GM23338 (cell line): ENCODE measurements around the gene ZNF516. TPM values are rescaled to one million over a fixed set of nuclear protein-coding genes. Genes with fewer than 3 reads are reported as not detected.

Source experiments
- ATAC-seq: fragments of 200-7000 bp; cut with Tn5 transposase; 3 replicates; pipeline ENCODE4 v1.9.1; 2020
- DNase-seq: peaks from one replicate; pipeline ENCODE4 v3.0.0-alpha.2; 2015; ENCODE audit warnings: low spot score
- H2AFZ ChIP-seq: fragments of 200-600 bp; sonication (generic); 2 replicates; pipeline ENCODE4 v1.8.0; 2016; ENCODE audit warnings: antibody characterized with exemption, mild to moderate bottlenecking, moderate library complexity
- H3F3A ChIP-seq: fragments of 200-600 bp; sonication (generic); replicated peaks from 2 replicates; pipeline ENCODE4 v1.8.0; 2017; ENCODE audit warnings: antibody characterized with exemption, mixed run types, low read depth
- H3K27ac ChIP-seq: fragments of 200-600 bp; sonication (generic); 2 replicates; pipeline ENCODE4 v1.6.1; 2016; ENCODE audit warnings: low read depth
- H3K27me3 ChIP-seq: fragments of 200-600 bp; sonication (generic); 2 replicates; pipeline ENCODE4 v1.8.0; 2016; ENCODE audit warnings: mild to moderate bottlenecking, mixed run types, moderate library complexity; ENCODE audit not compliant: insufficient read depth
- H3K36me3 ChIP-seq: fragments of 200-600 bp; sonication (generic); 2 replicates; pipeline ENCODE4 v1.8.0; 2016; ENCODE audit warnings: mild to moderate bottlenecking; ENCODE audit not compliant: insufficient read depth
- H3K4me1 ChIP-seq: fragments of 200-600 bp; sonication (generic); 2 replicates; pipeline ENCODE4 v1.8.0; 2016; ENCODE audit warnings: mild to moderate bottlenecking, moderate library complexity; ENCODE audit not compliant: insufficient read depth
- H3K4me2 ChIP-seq: fragments of 200-600 bp; sonication (generic); 2 replicates; pipeline ENCODE4 v1.7.1; 2017; ENCODE audit warnings: mixed run types
- H3K4me3 ChIP-seq: fragments of 200-600 bp; sonication (generic); 2 replicates; pipeline ENCODE4 v1.6.1; 2016; ENCODE audit warnings: mixed run types
- H3K79me2 ChIP-seq: fragments of 200-600 bp; sonication (generic); replicated peaks from 2 replicates; pipeline ENCODE4 v1.8.0; 2017; ENCODE audit warnings: mild to moderate bottlenecking; ENCODE audit not compliant: insufficient read depth
- H3K9me2 ChIP-seq: fragments of 200-600 bp; sonication (generic); 2 replicates; pipeline ENCODE4 v1.8.0; 2017; ENCODE audit not compliant: insufficient read depth
- H4K20me1 ChIP-seq: fragments of 200-600 bp; sonication (generic); replicated peaks from 2 replicates; pipeline ENCODE4 v1.8.0; 2017; ENCODE audit warnings: mild to moderate bottlenecking; ENCODE audit not compliant: insufficient read depth
- H3K27ac Mint-ChIP-seq: 2 replicates; pipeline ENCODE4 v1.8.0; 2020; ENCODE audit warnings: inconsistent platforms, mild to moderate bottlenecking, moderate library complexity, mixed read lengths
- H3K27me3 Mint-ChIP-seq: 3 replicates; pipeline ENCODE4 v1.8.0; 2022; ENCODE audit warnings: low read depth, mild to moderate bottlenecking, moderate library complexity, mixed read lengths, inconsistent platforms; ENCODE audit not compliant: insufficient read depth, poor library complexity
- H3K36me3 Mint-ChIP-seq: 3 replicates; pipeline ENCODE4 v1.8.0; 2021; ENCODE audit warnings: low read depth, mild to moderate bottlenecking, inconsistent platforms, moderate library complexity, mixed read lengths
- H3K4me1 Mint-ChIP-seq: 3 replicates; pipeline ENCODE4 v1.8.0; 2020; ENCODE audit warnings: mild to moderate bottlenecking, inconsistent platforms, mixed read lengths
- H3K4me3 Mint-ChIP-seq: 3 replicates; pipeline ENCODE4 v1.8.0; 2021; ENCODE audit warnings: moderate library complexity, mild to moderate bottlenecking, inconsistent platforms, mixed read lengths
- H3K9me3 Mint-ChIP-seq: 3 replicates; pipeline ENCODE4 v1.8.0; 2020; ENCODE audit warnings: moderate library complexity, mild to moderate bottlenecking, inconsistent platforms, mixed read lengths
- CREB1 ChIP-seq: fragments of 250-450 bp; sonication (Bioruptor Pico); IDR thresholded peaks from 2 replicates; pipeline ENCODE4 v1.5.0; 2020; ENCODE audit warnings: low read depth, mild to moderate bottlenecking, moderate library complexity
- EZH2 ChIP-seq: fragments of 200-600 bp; sonication (generic); IDR thresholded peaks from one replicate; pipeline ENCODE4 v1.8.0; 2017; ENCODE audit warnings: antibody characterized with exemption, mild to moderate bottlenecking, low read depth; ENCODE audit not compliant: unreplicated experiment
- EZH2phosphoT487 ChIP-seq: fragments of 200-600 bp; sonication (generic); IDR thresholded peaks from one replicate; pipeline ENCODE4 v1.8.1; 2018; ENCODE audit warnings: antibody characterized with exemption; ENCODE audit not compliant: unreplicated experiment
- JUNB ChIP-seq: IDR thresholded peaks from one replicate; pipeline ENCODE4 v1.6.1; 2016; ENCODE audit warnings: antibody characterized with exemption; ENCODE audit not compliant: unreplicated experiment
- NANOG ChIP-seq: IDR thresholded peaks from 2 replicates; pipeline ENCODE4 v1.6.1; 2016; ENCODE audit warnings: antibody characterized with exemption, borderline replicate concordance
- POLR2AphosphoS5 ChIP-seq: IDR thresholded peaks from 2 replicates; pipeline ENCODE4 v1.6.1; 2016; ENCODE audit warnings: antibody characterized with exemption, low read depth
- STAT1 ChIP-seq: IDR thresholded peaks from one replicate; pipeline ENCODE4 v1.6.1; 2016; ENCODE audit warnings: antibody characterized with exemption; ENCODE audit not compliant: unreplicated experiment
- ZNF114 ChIP-seq: fragments of 250-450 bp; sonication (Bioruptor Pico); IDR thresholded peaks from 2 replicates; pipeline ENCODE4 v1.5.0; 2020; ENCODE audit warnings: mild to moderate bottlenecking, moderate library complexity
- ZNF331 ChIP-seq: fragments of 250-450 bp; sonication (Bioruptor Pico); IDR thresholded peaks from 2 replicates; pipeline ENCODE4 v1.5.0; 2020; ENCODE audit warnings: low read depth, mild to moderate bottlenecking, moderate library complexity
- polyA plus RNA-seq: library from polyadenylated mRNA; unstranded; fragments of >200 nt; fragmentation: Nextera tagmentation; extraction: Ambion mirVana; gene quantifications from 2 replicates; pipeline ENCODE4 v1.2.1, GENCODE V29; 2016
- total RNA-seq: library from RNA; depleted of rRNA; stranded (reverse); fragments of >200 nt; shearing (Covaris generic); gene quantifications from 2 replicates; pipeline ENCODE4 v1.2.3, GENCODE V29; 2014
- TF ChIP-seq, protein P1 (sequence below): IDR thresholded peaks from 2 replicates; pipeline ENCODE4 v1.6.1; 2016; ENCODE audit warnings: antibody characterized with exemption
- TF ChIP-seq, protein P2 (sequence below), 2 experiments: fragments of 200-600 bp in 1 of 2; sonication (generic) in 1 of 2; conservative IDR thresholded peaks; 2 replicates each; pipeline versions ENCODE4 v1.5.1 to v1.6.1; 2016 to 2017; ENCODE audit warnings: antibody characterized with exemption in 2 of 2, low read depth in 2 of 2, mild to moderate bottlenecking in 2 of 2, moderate library complexity in 1 of 2
- TF ChIP-seq, protein P3 (sequence below): IDR thresholded peaks from one replicate; pipeline ENCODE4 v1.6.1; 2018; ENCODE audit warnings: antibody characterized with exemption; ENCODE audit not compliant: unreplicated experiment

ZNF516 gene
- total and polyA plus RNA-seq, 2 experiments from 2014 or later, result 11.9 to 24.2 TPM

DNA sequence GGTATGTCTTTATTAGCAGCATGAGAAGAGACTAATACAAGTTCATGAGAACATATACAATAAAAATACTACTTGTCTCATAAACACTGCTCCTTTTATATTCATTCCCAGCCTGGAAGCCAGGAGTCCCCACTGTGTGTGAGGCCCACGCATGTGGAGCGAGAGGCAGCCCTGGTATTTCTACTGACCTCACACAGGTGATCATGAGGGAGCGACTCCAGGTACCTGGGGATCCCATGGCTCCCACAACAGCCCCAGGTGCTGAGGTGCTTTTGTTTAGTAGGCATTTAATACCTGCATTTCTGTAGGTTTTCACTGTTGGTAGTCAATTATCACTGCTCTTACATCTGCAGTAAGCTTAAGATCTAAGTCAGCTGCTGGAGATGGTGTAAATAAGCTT is 75.2 kb downstream of the ZNF516 start:
- no peaks in the 10 kb centered on the region for H3F3A ChIP-seq
- Mint-ChIP-seq H3K36me3 (no peaks in the 10 kb centered on the region), H3K4me1 (peaks cover 29% of the 10 kb centered on the region), H3K27ac (no peak overlapping the region), H3K4me3 (no peak overlapping the region), H3K9me3 (no peaks in the 10 kb centered on the region), H3K27me3 (peaks cover 5% of the 10 kb centered on the region)
- no peaks in the 10 kb centered on the region for H3K4me1 ChIP-seq
- TF ChIP-seq CREB1 (no peak), ZNF331 (CRISPR knock-in tag) (no peak), EZH2 (no peak), ZNF114 (CRISPR knock-in tag) (no peak)
- TF ChIP-seq, protein P1, sequence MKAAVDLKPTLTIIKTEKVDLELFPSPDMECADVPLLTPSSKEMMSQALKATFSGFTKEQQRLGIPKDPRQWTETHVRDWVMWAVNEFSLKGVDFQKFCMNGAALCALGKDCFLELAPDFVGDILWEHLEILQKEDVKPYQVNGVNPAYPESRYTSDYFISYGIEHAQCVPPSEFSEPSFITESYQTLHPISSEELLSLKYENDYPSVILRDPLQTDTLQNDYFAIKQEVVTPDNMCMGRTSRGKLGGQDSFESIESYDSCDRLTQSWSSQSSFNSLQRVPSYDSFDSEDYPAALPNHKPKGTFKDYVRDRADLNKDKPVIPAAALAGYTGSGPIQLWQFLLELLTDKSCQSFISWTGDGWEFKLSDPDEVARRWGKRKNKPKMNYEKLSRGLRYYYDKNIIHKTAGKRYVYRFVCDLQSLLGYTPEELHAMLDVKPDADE, result no peak
- ATAC-seq (peak; percentile 61), DNase-seq (no peak)
- no peaks in the 10 kb centered on the region for H3K9me2 ChIP-seq
- no peak overlapping the region for H3K4me2 ChIP-seq
- no peak overlapping the region for H3K4me3 ChIP-seq
- no peak overlapping the region for H3K27ac ChIP-seq
- H2AFZ ChIP-seq, result no peak overlapping the region
- no peaks in the 10 kb centered on the region for H3K36me3 ChIP-seq
- no peaks in the 10 kb centered on the region; the same call in 1 of the 2 replicates for H4K20me1 ChIP-seq
- no peaks in the 10 kb centered on the region; the same call in 1 of the 2 replicates for H3K79me2 ChIP-seq
- H3K27me3 ChIP-seq, result no peaks in the 10 kb centered on the region

DNA sequence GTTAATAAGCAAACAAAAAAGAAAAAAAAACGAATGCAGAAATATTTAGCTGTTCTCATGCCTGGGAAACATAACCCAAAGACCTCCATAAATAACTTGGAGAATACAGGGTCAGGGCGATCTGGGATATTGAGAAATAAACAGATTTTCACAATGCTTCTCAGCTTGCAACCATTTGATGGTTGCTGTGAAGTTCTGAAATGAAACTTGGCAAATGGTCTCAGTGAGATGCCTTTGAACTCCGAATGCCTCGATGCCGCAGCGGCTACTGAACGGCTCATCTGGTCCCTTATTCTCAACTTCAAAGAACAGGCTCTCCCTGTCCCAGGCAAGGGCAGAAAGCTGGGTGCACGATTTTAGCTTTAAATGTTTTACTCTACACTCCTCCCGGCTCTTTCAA is 78.1 kb downstream of the ZNF516 start:
- Histone ChIP-seq H3K4me2 (no peak overlapping the region), H3K4me1 (0 out of 2 replicates have a peak, but pooled peaks cover 3% of the 10 kb centered on the region), H3K27me3 (no peaks in the 10 kb centered on the region), H3K9me2 (no peaks in the 10 kb centered on the region), H3K79me2 (no peaks in the 10 kb centered on the region; the same call in 1 of the 2 replicates), H4K20me1 (no peaks in the 10 kb centered on the region; the same call in 1 of the 2 replicates), H3K4me3 (no peak overlapping the region), H3F3A (no peaks in the 10 kb centered on the region), H3K27ac (no peak overlapping the region), H3K36me3 (no peaks in the 10 kb centered on the region), H2AFZ (no peak overlapping the region)
- Mint-ChIP-seq H3K9me3 (no peaks in the 10 kb centered on the region), H3K27ac (no peak overlapping the region; the same call in 1 of the 2 replicates), H3K4me3 (no peak overlapping the region), H3K27me3 (peaks cover 5% of the 10 kb centered on the region), H3K36me3 (no peaks in the 10 kb centered on the region), H3K4me1 (peaks cover 25% of the 10 kb centered on the region)
- no peak for DNase-seq
- ATAC-seq, result no peak
- TF ChIP-seq, protein P2, sequence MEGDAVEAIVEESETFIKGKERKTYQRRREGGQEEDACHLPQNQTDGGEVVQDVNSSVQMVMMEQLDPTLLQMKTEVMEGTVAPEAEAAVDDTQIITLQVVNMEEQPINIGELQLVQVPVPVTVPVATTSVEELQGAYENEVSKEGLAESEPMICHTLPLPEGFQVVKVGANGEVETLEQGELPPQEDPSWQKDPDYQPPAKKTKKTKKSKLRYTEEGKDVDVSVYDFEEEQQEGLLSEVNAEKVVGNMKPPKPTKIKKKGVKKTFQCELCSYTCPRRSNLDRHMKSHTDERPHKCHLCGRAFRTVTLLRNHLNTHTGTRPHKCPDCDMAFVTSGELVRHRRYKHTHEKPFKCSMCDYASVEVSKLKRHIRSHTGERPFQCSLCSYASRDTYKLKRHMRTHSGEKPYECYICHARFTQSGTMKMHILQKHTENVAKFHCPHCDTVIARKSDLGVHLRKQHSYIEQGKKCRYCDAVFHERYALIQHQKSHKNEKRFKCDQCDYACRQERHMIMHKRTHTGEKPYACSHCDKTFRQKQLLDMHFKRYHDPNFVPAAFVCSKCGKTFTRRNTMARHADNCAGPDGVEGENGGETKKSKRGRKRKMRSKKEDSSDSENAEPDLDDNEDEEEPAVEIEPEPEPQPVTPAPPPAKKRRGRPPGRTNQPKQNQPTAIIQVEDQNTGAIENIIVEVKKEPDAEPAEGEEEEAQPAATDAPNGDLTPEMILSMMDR (conservative IDR thresholded peaks at IDR 0.05; ENCODE audit: low read depth in 2 of 2), result no peak
- TF ChIP-seq ZNF331 (CRISPR knock-in tag), result no peak
- no peak for TF ChIP-seq STAT1
- TF ChIP-seq NANOG, result no peak
- no peak for TF ChIP-seq ZNF114 (CRISPR knock-in tag)
- no peak for TF ChIP-seq POLR2AphosphoS5
- TF ChIP-seq, protein P3, sequence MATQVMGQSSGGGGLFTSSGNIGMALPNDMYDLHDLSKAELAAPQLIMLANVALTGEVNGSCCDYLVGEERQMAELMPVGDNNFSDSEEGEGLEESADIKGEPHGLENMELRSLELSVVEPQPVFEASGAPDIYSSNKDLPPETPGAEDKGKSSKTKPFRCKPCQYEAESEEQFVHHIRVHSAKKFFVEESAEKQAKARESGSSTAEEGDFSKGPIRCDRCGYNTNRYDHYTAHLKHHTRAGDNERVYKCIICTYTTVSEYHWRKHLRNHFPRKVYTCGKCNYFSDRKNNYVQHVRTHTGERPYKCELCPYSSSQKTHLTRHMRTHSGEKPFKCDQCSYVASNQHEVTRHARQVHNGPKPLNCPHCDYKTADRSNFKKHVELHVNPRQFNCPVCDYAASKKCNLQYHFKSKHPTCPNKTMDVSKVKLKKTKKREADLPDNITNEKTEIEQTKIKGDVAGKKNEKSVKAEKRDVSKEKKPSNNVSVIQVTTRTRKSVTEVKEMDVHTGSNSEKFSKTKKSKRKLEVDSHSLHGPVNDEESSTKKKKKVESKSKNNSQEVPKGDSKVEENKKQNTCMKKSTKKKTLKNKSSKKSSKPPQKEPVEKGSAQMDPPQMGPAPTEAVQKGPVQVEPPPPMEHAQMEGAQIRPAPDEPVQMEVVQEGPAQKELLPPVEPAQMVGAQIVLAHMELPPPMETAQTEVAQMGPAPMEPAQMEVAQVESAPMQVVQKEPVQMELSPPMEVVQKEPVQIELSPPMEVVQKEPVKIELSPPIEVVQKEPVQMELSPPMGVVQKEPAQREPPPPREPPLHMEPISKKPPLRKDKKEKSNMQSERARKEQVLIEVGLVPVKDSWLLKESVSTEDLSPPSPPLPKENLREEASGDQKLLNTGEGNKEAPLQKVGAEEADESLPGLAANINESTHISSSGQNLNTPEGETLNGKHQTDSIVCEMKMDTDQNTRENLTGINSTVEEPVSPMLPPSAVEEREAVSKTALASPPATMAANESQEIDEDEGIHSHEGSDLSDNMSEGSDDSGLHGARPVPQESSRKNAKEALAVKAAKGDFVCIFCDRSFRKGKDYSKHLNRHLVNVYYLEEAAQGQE, result no peak
- no peak for TF ChIP-seq EZH2
- TF ChIP-seq, protein P1, result no peak
- TF ChIP-seq CREB1, result no peak
- no peak for TF ChIP-seq JUNB
- TF ChIP-seq EZH2phosphoT487, result no peak
